ENCODE data around the gene SLCO3A1.
A peak's percentile ranks its signal among the peaks of the same experiment; 100 is the strongest.

Gene SLCO3A1

GRCh38 chr15:91862891-91863504 lies 9.5 kb downstream of the SLCO3A1 start:
- no peak for DNase-seq

GRCh38 chr15:91863621-91864255 lies 10.2 kb downstream of the SLCO3A1 start:
- DNase-seq, result no peak

- DNase-seq, result peak; percentile 17
Measured at GRCh38 chr15:91864664-91865063, 11.2 kb downstream of the SLCO3A1 start.

- DNase-seq, result no peak
Measured at GRCh38 chr15:91865486-91865885, 12.0 kb downstream of the SLCO3A1 start.

GRCh38 chr15:91865950-91866349 lies 12.4 kb downstream of the SLCO3A1 start:
- DNase-seq, result no peak

DNA sequence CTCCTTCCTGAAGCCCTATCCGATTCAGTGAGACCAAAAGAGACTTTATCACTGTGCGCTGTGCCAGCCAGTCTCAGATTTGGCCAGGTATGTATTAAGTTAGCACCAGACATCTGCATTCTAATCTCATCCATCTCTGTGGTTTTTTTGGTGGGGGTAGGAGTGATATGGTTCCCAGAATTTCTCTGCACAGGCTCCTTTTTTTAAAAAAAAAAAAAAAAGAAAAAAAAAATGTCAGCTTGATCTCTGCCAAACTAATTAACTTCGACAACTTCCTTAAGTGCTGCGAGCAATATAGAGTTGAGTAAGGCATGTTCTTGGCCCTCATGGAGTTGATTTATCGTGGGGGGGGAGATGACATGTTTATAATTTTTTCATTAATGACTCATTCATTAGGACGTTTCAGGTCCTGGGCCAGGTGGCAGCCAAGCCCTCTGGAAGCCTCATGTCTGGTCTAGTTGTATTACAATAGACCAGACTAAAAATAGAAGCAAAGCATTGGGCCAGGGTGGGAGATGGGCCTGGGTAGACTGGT lies 12.9 kb downstream of the SLCO3A1 start:
- no peak for DNase-seq

GRCh38 chr15:91866971-91867372 lies 13.5 kb downstream of the SLCO3A1 start:
- DNase-seq, result no peak

- peak; percentile 47 for DNase-seq
Measured at GRCh38 chr15:91867581-91868026, 14.1 kb downstream of the SLCO3A1 start.

DNA sequence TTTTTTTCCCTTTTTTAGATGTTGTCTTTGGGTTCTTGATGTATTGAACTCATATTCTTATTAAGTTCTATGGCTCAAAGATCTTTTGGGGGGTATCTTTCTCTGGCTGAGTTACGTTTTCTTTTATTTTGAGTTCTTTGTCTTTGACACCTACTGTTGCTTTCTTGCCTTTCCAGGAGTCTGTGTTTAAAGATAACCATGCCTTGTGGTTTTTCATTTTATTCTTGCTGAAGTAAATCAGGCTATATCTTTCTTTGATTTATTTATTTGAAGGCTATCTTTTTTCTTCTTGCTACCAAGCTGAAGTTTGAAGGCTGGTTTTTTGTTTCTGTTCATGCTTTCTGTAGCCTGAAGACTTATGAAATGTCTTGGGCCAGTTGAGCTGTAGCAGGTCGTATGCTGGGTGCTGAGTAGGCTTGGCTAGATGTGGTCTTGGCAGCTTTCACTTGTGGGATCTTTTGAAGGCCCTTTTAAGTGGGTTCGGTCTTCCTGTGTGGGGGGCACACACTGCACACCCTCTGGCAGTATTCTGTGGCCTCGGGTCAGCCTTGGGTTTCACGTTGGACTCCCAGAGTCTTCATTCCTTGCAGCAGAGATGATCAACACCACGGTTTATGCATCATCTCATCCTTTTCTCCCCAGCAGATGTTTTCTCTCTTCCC lies 17.5 kb downstream of the SLCO3A1 start:
- no peak for DNase-seq

DNA sequence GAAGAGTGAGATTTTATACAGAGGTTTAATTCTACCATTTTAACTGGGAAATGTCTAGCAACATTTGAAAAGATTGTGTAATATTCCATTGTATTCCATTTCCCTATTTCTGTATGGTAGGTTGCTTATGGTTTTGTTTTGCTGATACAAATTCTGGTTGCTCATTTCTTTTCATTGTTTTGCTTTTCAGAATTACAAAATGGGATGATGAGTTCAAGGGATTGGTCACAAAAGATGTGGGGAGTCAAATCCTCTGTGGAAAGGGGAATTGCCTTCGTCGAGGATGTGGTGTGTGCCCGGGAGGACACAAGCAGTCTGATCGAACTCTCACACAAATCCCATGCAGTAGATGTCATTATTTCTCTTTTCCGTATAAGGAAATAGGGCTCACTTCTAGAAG lies 18.3 kb downstream of the SLCO3A1 start:
- no peak for DNase-seq

DNA sequence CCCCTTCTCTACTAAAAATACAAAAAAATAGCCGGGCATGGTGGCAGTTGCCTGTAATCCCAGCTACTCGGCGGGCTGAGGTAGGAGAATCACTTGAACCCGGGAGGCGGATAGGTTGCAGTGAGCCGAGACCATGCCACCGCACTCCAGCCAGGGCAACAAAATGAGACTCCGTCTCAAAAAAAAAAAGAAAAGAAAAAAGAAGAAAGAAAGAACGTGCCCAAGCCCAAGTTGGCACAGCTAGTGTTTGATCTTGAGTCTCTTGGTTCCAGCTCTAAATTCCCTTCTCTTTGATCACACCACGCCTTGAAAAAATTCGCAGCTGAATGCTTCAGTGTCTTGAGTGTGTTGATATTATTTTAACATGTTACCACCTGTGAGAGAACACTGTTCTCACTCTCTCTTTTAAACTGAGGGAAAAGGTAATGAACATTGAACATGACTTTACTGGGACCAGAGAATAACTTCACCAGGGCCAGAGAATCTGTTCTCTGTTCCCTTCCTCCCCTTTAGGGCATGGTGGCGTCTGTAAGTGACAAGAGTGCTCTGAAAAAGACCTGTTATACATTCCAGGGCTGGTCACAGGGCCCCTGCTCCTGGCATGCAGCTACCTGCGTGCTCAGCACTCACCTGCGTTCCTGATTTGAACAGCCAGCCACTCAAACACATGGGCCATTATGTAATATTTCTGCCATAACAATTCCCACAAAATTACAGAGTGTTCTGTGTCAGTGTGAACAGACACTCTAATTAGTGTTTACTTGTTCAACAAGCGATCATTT lies 19.0 kb downstream of the SLCO3A1 start:
- DNase-seq, result no peak

GRCh38 chr15:91873138-91873536 lies 19.6 kb downstream of the SLCO3A1 start:
- DNase-seq, result no peak

GRCh38 chr15:91874171-91874570 lies 20.7 kb downstream of the SLCO3A1 start:
- no peak for DNase-seq

DNA sequence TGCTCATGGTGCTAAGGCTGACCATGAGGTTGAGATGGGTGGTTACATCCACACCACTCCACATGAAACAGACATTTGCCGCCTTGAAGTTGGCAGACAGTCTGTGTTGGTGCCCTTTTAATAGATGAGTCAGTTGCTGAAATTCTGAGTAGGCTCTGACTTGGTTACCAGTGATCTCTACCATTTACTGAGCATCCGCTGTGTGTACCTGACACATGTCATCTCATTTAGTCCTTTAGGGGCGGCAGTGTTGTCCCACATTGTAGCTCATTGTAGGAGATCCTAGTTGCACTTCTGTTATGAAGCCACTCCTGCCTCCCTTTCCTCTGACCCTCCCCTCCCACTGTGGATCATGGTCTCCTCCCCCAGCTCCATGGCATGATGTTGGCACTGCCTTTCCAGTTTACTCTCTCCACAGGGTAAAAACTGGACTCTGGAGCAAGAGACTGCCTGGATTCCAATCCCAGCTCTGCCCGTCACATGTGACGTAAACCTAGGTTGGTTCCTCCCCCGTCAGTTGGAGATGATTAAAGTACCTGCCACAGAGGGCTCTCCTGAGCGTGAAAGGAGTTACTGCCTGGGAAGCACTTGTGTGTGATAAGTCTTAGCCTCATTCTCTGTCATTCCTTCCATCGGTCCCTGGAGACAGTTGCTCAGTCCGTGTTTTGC lies 21.6 kb downstream of the SLCO3A1 start:
- no peak for DNase-seq

DNA sequence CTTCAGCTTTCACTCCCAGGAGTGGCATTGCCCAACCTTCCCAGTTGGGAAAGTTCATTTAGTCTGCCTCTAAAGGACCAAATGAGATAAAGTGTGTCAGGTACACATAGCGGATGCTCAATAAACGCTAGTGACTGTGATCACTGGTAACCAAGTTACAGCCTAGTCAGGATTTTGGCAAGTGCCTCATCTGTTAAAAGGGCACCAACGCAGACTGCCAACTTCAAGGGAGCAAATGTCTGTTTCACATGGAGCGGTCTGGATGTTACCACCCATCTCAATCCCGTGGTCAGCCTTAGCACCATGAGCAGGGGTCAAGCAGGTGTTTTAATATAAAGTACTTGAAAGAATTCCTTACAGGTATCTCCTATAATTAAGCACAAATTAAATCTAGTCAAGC lies 22.7 kb downstream of the SLCO3A1 start:
- DNase-seq, result no peak

DNA sequence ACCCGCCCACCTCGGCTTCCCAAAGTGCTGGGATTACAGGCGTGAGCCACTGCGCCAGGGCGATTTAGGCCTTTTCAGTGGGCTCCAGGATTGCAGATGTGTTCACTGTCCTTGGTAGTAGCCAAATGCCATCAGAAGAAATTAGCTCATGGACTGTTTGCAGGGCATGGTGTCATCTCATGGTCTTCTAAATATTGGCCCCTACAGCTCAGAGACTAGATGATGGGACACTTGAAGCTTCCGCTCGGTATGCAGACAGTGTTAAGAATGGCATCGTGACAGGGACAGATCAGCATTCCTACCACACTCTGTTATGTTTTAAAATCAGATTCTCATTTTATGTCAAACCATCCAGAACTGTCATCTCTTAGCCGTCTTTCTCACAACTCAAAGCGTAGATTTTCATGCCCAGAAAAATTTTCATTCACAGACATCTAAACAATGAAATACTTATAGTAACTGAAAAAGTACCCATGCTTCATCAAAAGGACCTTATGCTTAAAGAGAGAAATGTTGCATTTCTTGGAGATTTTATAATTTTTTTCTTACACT lies 24.9 kb downstream of the SLCO3A1 start:
- no peak for DNase-seq

- DNase-seq, result no peak
Measured at GRCh38 chr15:91879158-91879557, 25.6 kb downstream of the SLCO3A1 start.

DNA sequence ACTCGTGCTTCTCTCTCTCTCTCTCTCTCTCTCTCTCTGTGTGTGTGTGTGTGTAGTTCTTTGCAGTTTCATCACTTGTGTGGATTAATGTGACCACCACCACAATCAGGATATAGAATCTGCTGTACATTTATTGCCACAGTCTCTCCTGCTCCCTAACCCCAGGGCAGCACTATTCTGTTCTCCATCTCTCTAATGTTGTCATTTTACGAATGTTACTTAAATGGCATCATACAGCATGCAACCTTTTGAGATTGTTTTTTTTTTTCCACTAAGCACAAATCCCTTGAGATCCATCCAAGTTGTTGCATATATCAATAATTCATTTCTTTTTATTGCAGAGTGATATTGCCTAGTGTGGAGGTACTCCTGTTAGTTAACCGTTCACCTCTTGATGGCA lies 26.9 kb downstream of the SLCO3A1 start:
- no peak for DNase-seq

DNA sequence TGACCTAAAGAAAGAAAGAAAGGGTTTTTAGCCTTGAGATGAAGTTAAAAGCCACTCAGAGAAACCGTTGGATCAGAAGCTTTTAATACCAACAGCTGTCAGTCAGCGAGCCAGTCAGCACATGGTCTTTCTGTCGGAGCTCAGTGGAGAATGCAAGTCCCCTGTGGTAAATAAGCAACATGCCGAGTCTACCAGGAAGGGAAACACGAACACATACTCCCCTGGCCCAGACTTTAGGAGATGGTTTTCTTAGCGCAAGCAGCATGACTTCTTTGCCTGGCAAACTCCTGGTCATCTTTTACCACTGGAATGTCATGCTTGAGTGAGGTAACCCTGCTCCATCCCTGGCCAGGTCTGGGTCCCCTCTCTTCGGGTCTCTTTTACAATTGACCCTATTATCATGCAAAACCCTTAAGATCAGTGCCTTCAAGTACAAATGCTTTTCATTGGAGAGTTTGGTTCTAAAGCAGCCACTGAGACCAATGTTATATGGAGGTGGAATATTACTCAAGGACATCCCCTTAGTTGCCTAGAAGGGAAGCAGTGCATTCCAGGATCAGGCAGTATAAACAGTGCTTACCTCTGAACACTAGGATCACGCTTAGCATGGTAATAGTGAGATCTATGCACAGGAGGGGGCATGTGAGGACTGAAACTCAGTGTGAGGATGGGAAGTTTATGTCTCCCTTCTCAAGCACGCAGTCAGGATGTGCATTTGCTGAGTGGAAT lies 28.2 kb downstream of the SLCO3A1 start:
- DNase-seq, result no peak

GRCh38 chr15:91882858-91883586 lies 29.5 kb downstream of the SLCO3A1 start:
- DNase-seq, result no peak

- no peak for DNase-seq
Measured at GRCh38 chr15:91884606-91885005, 31.1 kb downstream of the SLCO3A1 start.

Measured in CD4-positive, alpha-beta T cell treated with Interleukin-17A for 4 hours (primary cell).